Measurements from ENCODE around the gene HTT. TPM values are rescaled to one million over a fixed set of nuclear protein-coding genes. Genes with fewer than 3 reads are reported as not detected.

HTT gene
- 10 to 100 TPM; 51.0 to 55.5 TPM for total RNA-seq

DNA sequence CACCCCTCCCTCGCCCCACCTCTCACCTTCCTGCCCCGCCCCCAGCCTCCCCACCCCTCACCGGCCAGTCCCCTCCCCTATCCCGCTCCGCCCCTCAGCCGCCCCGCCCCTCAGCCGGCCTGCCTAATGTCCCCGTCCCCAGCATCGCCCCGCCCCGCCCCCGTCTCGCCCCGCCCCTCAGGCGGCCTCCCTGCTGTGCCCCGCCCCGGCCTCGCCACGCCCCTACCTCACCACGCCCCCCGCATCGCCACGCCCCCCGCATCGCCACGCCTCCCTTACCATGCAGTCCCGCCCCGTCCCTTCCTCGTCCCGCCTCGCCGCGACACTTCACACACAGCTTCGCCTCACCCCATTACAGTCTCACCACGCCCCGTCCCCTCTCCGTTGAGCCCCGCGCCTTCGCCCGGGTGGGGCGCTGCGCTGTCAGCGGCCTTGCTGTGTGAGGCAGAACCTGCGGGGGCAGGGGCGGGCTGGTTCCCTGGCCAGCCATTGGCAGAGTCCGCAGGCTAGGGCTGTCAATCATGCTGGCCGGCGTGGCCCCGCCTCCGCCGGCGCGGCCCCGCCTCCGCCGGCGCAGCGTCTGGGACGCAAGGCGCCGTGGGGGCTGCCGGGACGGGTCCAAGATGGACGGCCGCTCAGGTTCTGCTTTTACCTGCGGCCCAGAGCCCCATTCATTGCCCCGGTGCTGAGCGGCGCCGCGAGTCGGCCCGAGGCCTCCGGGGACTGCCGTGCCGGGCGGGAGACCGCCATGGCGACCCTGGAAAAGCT, at the start of gene HTT, which contains the start of gene HTT-AS:
Gene HTT, plus strand, starts transcription at position 604 of the 768 bp plus-strand sequence. Its CDS starts 145 bp downstream, at position 749.
Gene HTT-AS, minus strand, starts transcription at position 461 of the 768 bp plus-strand sequence.
- Histone ChIP-seq H3K27me3 (no peaks in the 10 kb centered on the region), H3K9me3 (no peaks in the 10 kb centered on the region), H3K36me3 (no peaks in the 10 kb centered on the region), H3K4me1 (peaks cover 11% of the 10 kb centered on the region), H3K27ac (peak within 1 kb of the TSS; percentile 63), H3K4me3 (peak within 1 kb of the TSS; percentile 73), H3K9ac (ENCODE audit: low read depth in 2 of 2, low read length in 2 of 2) (peak within 1 kb of the TSS; percentile 95 to 97)
- TF ChIP-seq, protein P1, sequence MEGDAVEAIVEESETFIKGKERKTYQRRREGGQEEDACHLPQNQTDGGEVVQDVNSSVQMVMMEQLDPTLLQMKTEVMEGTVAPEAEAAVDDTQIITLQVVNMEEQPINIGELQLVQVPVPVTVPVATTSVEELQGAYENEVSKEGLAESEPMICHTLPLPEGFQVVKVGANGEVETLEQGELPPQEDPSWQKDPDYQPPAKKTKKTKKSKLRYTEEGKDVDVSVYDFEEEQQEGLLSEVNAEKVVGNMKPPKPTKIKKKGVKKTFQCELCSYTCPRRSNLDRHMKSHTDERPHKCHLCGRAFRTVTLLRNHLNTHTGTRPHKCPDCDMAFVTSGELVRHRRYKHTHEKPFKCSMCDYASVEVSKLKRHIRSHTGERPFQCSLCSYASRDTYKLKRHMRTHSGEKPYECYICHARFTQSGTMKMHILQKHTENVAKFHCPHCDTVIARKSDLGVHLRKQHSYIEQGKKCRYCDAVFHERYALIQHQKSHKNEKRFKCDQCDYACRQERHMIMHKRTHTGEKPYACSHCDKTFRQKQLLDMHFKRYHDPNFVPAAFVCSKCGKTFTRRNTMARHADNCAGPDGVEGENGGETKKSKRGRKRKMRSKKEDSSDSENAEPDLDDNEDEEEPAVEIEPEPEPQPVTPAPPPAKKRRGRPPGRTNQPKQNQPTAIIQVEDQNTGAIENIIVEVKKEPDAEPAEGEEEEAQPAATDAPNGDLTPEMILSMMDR (IDR thresholded peaks at IDR 0.05) = no peak
- intact Hi-C loops (cut with DNase I) = no loop called here
- peak; percentile 99 for DNase-seq

DNA sequence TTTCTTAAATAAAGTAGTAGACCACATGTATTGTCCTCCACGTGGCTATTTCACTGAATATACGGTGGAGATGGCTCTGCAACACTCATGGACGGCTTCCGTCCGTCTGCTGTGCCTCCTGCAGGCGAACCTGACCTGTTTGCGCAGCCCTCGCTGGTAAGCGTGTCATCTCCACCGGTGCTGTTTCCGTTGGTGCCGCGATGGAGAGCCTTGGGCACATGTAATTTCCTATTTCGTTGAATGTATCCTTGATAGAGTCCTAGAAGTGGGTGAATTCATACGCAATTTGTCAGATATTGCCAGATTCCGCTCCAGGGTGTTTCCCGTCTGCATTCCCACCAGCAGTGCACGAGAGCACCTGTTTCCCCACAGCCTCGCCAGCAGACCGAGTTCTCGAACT, 48.6 kb upstream of the HTT start:
- TF ChIP-seq, protein P1 (IDR thresholded peaks at IDR 0.05) = no peak
- intact Hi-C loops (cut with DNase I) = no loop called here
- DNase-seq = no peak

DNA sequence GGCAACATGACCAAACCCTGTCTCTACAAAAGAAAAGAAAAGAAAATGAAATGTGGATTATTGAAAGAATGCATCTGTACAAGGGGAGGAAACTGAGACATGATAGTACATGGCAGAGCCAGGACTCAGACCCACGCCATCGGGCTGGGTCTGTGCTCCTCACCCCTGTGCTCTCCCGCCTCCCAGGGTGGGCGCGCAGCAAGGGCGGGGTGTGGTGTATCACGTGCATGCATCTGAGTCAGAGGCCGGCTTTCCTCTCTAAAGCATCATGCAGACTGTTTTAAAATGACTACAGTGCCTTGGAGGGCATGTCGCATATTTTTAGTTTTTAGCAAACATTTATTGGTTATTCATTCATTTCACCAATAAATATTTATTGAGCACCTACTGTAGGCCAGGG, 47.9 kb upstream of the HTT start:
- H3K36me3 ChIP-seq = no peaks in the 10 kb centered on the region
- H3K27ac ChIP-seq = no peak overlapping the region
- H3K4me3 ChIP-seq = no peak overlapping the region
- no peak overlapping the region for H3K9ac ChIP-seq (ENCODE audit: low read depth in 2 of 2, low read length in 2 of 2)
- no peaks in the 10 kb centered on the region for H3K9me3 ChIP-seq
- TF ChIP-seq, protein P1 (IDR thresholded peaks at IDR 0.05) = no peak
- no peaks in the 10 kb centered on the region for H3K4me1 ChIP-seq
- intact Hi-C loops (cut with DNase I) = no loop called here
- DNase-seq = no peak
- H3K27me3 ChIP-seq = no peaks in the 10 kb centered on the region

More for the DNA sequence above, 48.6 kb upstream of the HTT start:
- Histone ChIP-seq H3K9ac (ENCODE audit: low read depth in 2 of 2, low read length in 2 of 2) (no peak overlapping the region), H3K4me3 (no peak overlapping the region), H3K4me1 (no peaks in the 10 kb centered on the region), H3K36me3 (no peaks in the 10 kb centered on the region), H3K27ac (no peak overlapping the region), H3K9me3 (no peaks in the 10 kb centered on the region), H3K27me3 (no peaks in the 10 kb centered on the region)

DNA sequence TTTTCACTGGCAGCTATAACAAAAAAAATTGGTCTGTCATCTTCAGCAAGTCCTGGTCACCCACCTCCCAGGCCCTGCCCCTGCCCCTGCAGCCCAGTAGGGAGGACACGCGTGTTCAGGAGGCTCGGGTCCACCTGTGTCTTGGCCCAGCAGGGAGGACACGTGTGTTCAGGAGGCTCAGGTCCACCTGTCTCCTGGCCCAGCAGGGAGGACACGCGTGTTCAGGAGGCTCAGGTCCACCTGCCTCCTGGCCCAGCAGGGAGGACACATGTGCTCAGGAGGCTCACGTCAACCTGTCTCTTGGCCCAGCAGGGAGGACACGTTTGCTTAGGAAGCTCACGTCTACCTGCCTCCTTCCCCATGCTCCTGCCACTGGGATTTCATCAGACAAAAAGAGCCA, 45.0 kb upstream of the HTT start:
- Histone ChIP-seq H3K4me3 (no peak overlapping the region), H3K9me3 (no peaks in the 10 kb centered on the region), H3K27ac (no peak overlapping the region), H3K9ac (ENCODE audit: low read depth in 2 of 2, low read length in 2 of 2) (no peak overlapping the region), H3K4me1 (no peaks in the 10 kb centered on the region), H3K27me3 (no peaks in the 10 kb centered on the region), H3K36me3 (no peaks in the 10 kb centered on the region)
- DNase-seq = no peak
- TF ChIP-seq, protein P1 (IDR thresholded peaks at IDR 0.05) = no peak
- intact Hi-C loops (cut with DNase I) = no loop called here

DNA sequence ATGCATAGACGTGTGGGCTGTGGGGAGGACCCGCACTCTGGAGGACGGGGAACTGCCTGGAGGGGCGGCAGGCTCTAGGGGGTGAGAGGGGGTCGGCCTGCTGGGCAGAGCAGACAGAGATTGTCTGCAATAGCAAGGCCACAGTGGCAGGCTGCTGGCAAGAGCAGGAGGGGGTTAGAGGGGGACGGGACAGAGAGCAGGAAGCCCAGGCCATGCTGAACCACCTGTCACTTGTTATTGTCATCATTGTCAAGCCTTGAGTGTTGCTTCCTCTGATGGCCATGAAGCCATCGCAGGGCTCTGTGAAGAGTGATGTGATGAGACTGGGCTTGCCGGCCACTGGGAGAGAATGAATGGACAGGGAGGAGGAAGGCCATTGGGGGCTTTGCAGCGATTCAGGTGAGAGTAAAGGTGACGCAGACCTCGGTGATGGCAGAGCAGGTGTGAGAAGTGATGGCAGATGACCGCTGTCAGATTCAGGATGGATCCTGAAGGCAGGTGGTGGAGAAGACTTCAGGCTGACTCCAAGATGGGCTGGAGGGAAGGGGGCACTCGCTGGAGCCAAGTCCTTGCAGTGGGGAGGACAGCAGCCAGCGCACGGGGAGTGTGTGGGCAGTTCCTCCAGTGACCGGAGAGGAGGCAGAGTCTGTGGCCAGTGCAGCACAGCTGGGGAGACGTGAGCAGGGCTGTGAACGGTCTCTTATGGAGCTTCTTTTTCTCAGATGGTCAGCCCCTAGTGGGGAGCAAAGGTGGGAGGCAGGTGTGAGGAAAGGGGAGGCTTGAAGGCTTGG, 43.7 kb upstream of the HTT start:
- intact Hi-C loops (cut with DNase I) = no loop called here

More for the DNA sequence above, 43.7 kb upstream of the HTT start:
- Histone ChIP-seq H3K9me3 (no peaks in the 10 kb centered on the region), H3K27me3 (no peaks in the 10 kb centered on the region), H3K4me3 (no peak overlapping the region), H3K27ac (no peak overlapping the region), H3K36me3 (no peaks in the 10 kb centered on the region), H3K9ac (ENCODE audit: low read depth in 2 of 2, low read length in 2 of 2) (no peak overlapping the region), H3K4me1 (no peaks in the 10 kb centered on the region)
- TF ChIP-seq, protein P1 (IDR thresholded peaks at IDR 0.05) = no peak
- DNase-seq = no peak
